Activated T-cell treated with anti-CD3 and anti-CD28 coated beads for 48 hours (primary cell): Measurements from ENCODE around the gene SPINK14.

Source experiments
- DNase-seq: peaks from one replicate; pipeline ENCODE4 v3.0.0-alpha.2; 2020; ENCODE audit warnings: low read depth

Gene SPINK14

GRCh38 chr5:148168246-148168645, at the start of gene SPINK14:
TSS of gene SPINK14 (plus strand) at chr5:148168546. CDS start at chr5:148169733, 1,187 bp downstream.
- DNase-seq = no peak

- DNase-seq = no peak
These were observed 48.0 kb upstream of the SPINK14 start for GRCh38 chr5:148120317-148120716.

DNA sequence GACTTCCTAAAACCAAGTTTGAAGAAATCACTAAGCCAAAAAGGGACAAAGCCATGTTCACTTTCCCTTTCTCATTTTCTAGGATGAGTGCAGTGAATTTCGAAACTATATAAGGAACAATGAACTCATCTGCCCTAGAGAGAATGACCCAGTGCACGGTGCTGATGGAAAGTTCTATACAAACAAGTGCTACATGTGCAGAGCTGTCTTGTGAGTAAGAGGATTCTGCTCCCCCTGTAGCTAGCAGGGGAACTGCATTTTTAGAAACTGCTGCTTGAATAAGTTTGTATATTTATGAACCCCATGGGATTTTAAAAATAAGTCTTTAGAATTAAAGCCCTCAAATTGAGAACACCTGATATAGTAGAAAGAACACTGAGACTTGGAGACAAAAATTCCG, 42.7 kb upstream of the SPINK14 start:
- DNase-seq = no peak

DNA sequence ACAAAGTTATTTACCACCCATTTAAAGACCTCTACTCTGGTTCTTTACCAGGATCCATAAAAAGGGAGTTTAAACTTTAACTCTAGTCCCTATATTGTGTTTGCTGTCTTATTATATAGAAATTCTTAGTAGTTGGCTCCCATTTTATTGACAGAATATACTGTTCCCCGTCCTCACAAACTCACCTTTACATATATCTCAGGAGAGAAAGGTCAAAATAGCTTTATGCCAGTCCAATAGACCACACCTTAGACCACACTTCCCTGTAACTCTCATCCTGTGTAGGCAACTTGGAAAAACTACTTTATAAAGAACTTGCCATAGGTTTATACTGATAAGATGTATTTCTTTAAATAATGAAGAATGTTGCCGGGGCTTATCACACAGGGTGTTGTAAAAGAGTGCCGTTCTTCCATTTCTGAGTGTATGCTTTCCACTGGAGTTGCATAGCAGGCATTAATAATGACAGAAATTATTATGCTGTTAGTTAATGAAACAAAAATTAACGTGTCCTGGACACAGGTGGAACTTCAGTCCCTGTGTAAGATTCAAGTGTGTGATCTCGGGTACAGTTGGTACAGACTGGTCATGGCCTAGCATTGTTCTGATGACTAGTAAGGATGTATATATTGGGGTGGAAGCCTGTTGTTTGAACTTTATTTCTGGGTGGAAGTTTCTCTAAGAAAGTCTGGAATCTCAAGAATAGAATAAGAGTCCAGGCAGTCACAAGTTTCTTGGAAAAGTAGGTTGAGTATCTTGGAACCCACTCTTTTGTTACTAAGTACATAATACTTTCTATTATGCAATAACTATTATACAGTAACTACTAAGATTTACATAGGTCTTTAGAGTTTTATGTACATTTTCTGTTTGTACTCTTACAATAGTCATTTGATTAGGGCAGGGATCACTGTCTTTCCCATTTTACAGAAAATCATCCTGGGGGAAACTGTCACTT, 33.0 kb upstream of the SPINK14 start:
- no peak for DNase-seq

- no peak for DNase-seq
These were observed 27.5 kb upstream of the SPINK14 start for GRCh38 chr5:148140846-148141245.

DNA sequence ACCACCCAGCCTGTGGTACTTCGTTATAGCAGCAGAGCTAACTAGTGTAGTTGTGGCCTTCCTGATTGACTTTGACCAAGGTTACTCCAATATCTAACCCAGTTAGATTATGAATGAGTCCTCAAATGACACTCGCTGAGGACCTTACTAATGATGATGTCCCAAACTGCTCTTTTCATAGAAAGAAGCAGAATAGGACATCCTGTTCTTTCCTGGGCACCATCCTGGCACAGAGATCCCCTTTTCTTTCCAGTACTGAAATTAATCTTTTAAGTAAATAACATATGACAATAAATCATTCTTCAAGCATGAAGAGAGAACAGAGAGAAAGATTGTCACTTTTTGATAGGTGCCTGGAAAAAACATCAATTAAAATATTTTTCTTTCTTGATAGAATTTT, 26.7 kb upstream of the SPINK14 start:
- no peak for DNase-seq

DNA sequence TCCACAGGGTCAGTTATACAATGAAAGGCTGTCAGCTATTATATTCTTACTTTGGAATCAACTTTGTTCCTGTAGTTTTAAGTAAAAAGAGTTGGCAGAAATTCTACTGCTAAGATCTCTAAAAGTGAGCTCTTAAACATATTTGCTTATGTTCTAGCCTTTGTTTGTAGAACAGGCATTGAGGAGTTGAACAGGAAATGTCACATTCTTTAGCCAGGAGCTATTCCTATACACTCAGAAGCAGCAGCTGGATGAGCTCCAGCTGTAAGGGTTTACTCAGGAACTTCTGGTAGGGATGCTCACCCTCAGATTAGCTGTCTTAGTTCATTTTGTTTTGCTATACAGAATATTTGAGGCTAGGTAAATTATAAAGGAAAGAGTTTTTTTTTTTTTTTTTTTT, 22.4 kb upstream of the SPINK14 start:
- no peak for DNase-seq

DNA sequence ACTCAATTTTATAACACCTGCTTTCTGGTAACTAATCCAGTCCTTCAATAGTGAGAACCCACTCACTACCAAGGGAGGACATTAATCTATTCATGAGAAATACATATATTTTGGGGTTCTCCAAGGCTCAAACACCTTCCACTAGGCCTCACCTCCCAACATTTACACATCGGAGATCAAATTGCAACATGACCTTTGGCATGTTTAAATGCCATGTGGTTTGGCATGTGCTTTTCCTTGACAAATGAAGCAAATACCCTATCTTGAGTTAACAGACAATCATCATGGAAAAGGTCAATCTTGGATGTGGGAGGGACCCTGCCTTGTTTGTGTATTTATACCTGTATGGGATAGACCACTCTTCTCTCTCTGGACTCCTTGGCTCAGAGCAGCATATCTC, 21.9 kb upstream of the SPINK14 start:
- DNase-seq = no peak

- DNase-seq = no peak
These were observed 20.9 kb upstream of the SPINK14 start for GRCh38 chr5:148147415-148147814.

GRCh38 chr5:148151872-148152271, 16.5 kb upstream of the SPINK14 start:
- no peak for DNase-seq

DNA sequence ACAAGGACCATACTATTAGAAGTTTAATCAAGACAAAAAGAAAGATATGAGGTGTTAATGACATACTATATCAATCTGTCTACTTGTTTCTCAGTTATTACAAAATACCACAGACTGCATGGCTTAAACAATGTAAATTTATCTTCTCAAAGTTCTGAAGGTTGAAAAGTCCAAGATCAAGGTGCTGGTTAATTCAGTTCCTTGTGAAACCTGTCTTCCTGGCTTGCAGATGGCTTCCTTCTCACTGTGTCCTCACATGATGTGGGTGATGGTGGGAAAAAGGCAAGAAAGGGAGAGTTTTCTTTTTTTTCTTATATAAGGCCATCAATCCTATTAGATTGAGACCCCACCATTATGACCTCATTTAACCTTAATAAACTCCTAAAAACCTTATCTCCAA, 15.6 kb upstream of the SPINK14 start:
- no peak for DNase-seq

- no peak for DNase-seq
These were observed 11.7 kb upstream of the SPINK14 start for GRCh38 chr5:148156609-148157008.

- no peak for DNase-seq
These were observed 6.3 kb upstream of the SPINK14 start for GRCh38 chr5:148162038-148162437.

- no peak for DNase-seq
These were observed 5.0 kb upstream of the SPINK14 start for GRCh38 chr5:148163345-148163744.

GRCh38 chr5:148166550-148167283, 1.6 kb upstream of the SPINK14 start:
- DNase-seq = no peak

- no peak for DNase-seq
These were observed 4.0 kb downstream of the SPINK14 start for GRCh38 chr5:148172377-148172776.

DNA sequence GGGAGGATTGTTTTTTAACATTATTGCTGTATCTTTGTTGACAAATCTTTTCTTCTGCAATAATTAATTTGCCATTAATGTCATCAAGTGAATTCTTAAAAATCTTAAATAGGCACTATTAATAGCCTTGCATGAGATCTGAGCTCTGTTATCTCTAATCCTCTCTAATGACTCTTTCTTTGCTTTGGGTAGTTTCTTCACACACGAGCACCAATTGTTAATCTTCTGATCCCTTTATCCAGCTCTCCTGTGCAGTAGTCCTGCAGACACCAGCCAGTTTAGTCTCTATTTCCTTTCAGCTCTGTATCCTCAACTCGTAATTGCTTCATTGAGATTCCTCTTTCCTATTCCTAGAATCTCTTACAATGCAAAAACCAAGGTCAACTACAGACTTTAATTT, 8.1 kb downstream of the SPINK14 start:
- DNase-seq = no peak

GRCh38 chr5:148177207-148177606, 8.9 kb downstream of the SPINK14 start:
- DNase-seq = no peak

DNA sequence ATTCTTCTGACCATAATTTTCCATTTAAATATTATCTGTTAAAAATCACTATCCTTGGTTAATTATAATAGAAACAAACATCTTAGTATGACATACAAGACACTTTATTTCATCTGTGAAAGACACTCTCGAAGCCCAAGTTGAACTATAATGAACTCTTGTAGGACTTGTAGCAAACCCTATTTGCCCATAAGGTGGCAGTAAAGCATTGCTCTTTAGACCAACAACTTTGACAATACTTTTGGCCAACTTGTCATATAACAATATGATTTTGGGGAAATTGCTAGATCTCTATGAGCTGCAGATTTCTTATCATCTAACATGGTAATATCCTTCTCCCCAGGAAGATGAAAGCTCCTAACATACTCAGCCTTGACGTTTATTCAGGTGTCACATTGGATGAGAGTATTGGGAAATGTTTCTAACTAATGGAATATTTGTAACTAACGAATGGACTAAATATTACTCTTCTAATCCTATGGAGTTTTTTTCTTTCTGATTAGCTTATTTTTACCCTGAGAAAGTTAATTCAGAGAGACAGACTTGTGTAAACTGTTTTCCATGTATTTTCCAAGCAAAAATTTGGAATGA, 11.0 kb downstream of the SPINK14 start:
- no peak for DNase-seq

- no peak for DNase-seq
These were observed 18.1 kb downstream of the SPINK14 start for GRCh38 chr5:148186248-148187003.

GRCh38 chr5:148191010-148191409, 22.7 kb downstream of the SPINK14 start:
- DNase-seq = no peak

DNA sequence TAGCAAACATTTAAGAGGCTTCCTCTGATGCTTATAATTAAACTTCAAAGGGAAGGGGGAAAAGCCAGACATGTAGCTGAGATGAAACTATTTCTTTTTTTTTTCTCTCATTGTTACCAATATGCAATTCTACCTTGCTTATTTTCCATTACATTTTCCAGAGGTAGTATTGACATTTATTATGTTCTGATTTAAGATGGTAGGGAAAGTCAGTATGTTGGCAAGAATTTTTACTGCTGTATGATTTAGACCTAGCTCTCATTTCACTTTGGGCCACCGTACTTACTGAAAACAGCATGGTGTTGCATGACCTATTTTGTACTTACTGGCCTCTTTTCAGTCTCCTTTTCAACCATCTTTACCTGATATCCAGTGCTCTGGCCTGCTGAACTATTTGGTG, 24.9 kb downstream of the SPINK14 start:
- no peak for DNase-seq
